ENCODE results near the gene PSMD1.

PSMD1 gene

DNA sequence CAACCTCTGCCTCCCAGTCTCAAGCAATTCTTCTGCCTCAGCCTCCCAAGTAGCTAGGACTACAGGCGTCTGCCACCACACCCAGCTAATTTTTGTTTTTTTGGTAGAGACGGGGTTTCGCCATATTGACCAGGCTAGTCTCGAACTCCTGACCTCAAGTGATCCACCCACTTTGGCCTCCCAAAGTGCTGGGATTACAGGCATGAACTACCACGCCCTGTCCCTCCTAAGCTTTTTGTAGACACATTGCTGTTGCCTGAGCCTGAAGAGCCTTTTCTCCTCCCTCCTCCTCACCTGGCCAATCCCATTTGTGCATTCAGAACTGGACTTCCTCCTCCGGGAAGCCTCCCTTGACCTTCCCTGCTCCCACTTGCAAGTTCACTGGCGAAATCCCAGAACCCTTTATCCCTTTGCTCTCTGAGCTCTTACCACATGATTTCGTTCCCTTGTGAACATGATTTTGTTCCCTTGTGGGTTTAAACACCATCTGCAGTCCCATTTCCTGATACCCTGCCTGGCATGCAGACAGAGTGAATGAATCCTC lies 16.8 kb upstream of the PSMD1 start:
- H3K79me2 ChIP-seq: no peaks in the 10 kb centered on the region
- H3K9me3 ChIP-seq (ENCODE audit: control insufficient read depth, low read length): no peaks in the 10 kb centered on the region
- H3K4me1 ChIP-seq: no peaks in the 10 kb centered on the region
- no peaks in the 10 kb centered on the region for H3K27me3 ChIP-seq (ENCODE audit: control insufficient read depth, insufficient read depth, low read length)
- H3K4me3 ChIP-seq (ENCODE audit: low read depth, low read length): no peak overlapping the region
- no peak overlapping the region for H3K4me2 ChIP-seq (ENCODE audit: low read length)
- H2AFZ ChIP-seq: no peak overlapping the region
- no peak overlapping the region for H3K27ac ChIP-seq
- H3K9ac ChIP-seq: no peak overlapping the region
- H3K36me3 ChIP-seq (ENCODE audit: control insufficient read depth, insufficient read depth, low read length): no peaks in the 10 kb centered on the region
- TF ChIP-seq, protein P1, sequence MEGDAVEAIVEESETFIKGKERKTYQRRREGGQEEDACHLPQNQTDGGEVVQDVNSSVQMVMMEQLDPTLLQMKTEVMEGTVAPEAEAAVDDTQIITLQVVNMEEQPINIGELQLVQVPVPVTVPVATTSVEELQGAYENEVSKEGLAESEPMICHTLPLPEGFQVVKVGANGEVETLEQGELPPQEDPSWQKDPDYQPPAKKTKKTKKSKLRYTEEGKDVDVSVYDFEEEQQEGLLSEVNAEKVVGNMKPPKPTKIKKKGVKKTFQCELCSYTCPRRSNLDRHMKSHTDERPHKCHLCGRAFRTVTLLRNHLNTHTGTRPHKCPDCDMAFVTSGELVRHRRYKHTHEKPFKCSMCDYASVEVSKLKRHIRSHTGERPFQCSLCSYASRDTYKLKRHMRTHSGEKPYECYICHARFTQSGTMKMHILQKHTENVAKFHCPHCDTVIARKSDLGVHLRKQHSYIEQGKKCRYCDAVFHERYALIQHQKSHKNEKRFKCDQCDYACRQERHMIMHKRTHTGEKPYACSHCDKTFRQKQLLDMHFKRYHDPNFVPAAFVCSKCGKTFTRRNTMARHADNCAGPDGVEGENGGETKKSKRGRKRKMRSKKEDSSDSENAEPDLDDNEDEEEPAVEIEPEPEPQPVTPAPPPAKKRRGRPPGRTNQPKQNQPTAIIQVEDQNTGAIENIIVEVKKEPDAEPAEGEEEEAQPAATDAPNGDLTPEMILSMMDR (IDR thresholded peaks at IDR 0.05): no peak

DNA sequence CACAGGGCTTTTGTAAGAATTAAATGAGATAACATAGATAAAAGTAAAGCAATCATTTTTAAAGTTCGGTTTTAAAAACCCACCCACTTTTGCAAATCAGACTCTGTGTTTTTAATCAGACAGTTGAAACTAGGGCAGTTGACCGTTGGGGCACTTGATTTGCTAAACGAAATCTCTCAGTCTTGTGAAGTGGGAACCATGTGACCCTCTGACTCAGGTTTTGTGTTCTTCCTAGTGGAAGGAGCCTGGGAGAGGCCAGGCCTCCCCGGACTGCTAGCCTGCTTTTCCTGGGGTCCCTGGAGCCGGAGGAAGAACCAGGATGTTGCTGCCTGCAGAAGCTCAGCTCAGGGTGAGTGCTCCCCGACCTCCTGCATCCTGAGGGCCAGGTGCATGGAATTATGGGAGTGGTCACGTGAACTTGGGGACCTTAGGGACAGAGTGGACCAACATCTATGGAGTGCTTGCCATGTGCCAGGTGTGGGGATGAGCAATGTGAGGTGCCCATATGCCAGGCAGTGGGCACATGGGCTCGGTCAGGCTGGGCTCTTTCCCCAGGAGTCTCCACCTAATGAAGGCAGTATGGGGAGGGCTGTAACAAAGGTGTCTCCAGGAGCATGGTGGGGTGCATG lies 15.5 kb upstream of the PSMD1 start:
- no peaks in the 10 kb centered on the region for H3K79me2 ChIP-seq
- TF ChIP-seq, protein P1 (IDR thresholded peaks at IDR 0.05): no peak
- H3K4me2 ChIP-seq (ENCODE audit: low read length): no peak overlapping the region
- H3K4me1 ChIP-seq: no peaks in the 10 kb centered on the region
- no peaks in the 10 kb centered on the region for H3K9me3 ChIP-seq (ENCODE audit: control insufficient read depth, low read length)
- H3K36me3 ChIP-seq (ENCODE audit: control insufficient read depth, insufficient read depth, low read length): no peaks in the 10 kb centered on the region
- H3K9ac ChIP-seq: no peak overlapping the region
- no peak overlapping the region for H3K27ac ChIP-seq
- no peak overlapping the region for H2AFZ ChIP-seq
- H3K4me3 ChIP-seq (ENCODE audit: low read depth, low read length): no peak overlapping the region
- H3K27me3 ChIP-seq (ENCODE audit: control insufficient read depth, insufficient read depth, low read length): no peaks in the 10 kb centered on the region

DNA sequence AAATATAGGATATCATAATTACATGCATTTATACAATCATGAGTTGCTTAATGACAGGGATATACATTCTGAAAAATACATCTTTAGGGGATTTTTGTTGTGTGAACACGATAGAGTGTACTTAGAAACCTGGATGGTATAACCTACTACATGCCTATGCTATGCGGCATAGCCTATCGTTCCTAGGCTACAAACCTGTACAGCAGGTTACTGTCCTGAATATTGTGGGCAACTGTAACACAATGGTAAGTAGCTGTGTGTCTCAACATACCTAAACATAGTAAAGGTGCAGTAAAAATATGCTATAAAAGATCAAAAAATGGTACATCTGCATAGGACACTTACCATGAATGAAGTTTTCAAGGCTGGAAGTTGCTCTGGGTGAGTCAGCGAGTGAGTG lies 12.9 kb upstream of the PSMD1 start:
- no peaks in the 10 kb centered on the region for H3K27me3 ChIP-seq (ENCODE audit: control insufficient read depth, insufficient read depth, low read length)

GRCh38 chr2:231046916-231047273 lies 9.8 kb upstream of the PSMD1 start:
- no peaks in the 10 kb centered on the region for H3K4me1 ChIP-seq
- H3K9me3 ChIP-seq (ENCODE audit: control insufficient read depth, low read length): no peaks in the 10 kb centered on the region
- H3K36me3 ChIP-seq (ENCODE audit: control insufficient read depth, insufficient read depth, low read length): no peaks in the 10 kb centered on the region
- no peaks in the 10 kb centered on the region for H3K79me2 ChIP-seq
- H2AFZ ChIP-seq: no peak overlapping the region
- no peak overlapping the region for H3K4me2 ChIP-seq (ENCODE audit: low read length)
- no peaks in the 10 kb centered on the region for H3K27me3 ChIP-seq (ENCODE audit: control insufficient read depth, insufficient read depth, low read length)
- no peak overlapping the region for H3K9ac ChIP-seq
- no peak overlapping the region for H3K4me3 ChIP-seq (ENCODE audit: low read depth, low read length)
- TF ChIP-seq, protein P1 (IDR thresholded peaks at IDR 0.05): no peak
- H3K27ac ChIP-seq: no peak overlapping the region

More for the DNA sequence above, 12.9 kb upstream of the PSMD1 start:
- no peak overlapping the region for H3K4me3 ChIP-seq (ENCODE audit: low read depth, low read length)
- no peaks in the 10 kb centered on the region for H3K4me1 ChIP-seq
- no peaks in the 10 kb centered on the region for H3K36me3 ChIP-seq (ENCODE audit: control insufficient read depth, insufficient read depth, low read length)
- no peak overlapping the region for H3K4me2 ChIP-seq (ENCODE audit: low read length)
- H3K27ac ChIP-seq: no peak overlapping the region
- H3K9me3 ChIP-seq (ENCODE audit: control insufficient read depth, low read length): no peaks in the 10 kb centered on the region
- no peak overlapping the region for H3K9ac ChIP-seq
- H3K79me2 ChIP-seq: no peaks in the 10 kb centered on the region
- H2AFZ ChIP-seq: no peak overlapping the region
- TF ChIP-seq, protein P1 (IDR thresholded peaks at IDR 0.05): no peak

Data from parathyroid adenoma (tissue), 2 donors.